Epithelial cell of proximal tubule (primary cell): ENCODE measurements around the gene ZYG11B. TPM values are rescaled to one million over a fixed set of nuclear protein-coding genes. Genes with fewer than 3 reads are reported as not detected.
"Not testable (repeated sequence)": the region's sequence is repeated elsewhere in the genome, so short reads cannot be mapped to it uniquely, and the experiment has no call there.

Experiments
- DNase-seq: peaks from one replicate; pipeline ENCODE4 v3.0.0-alpha.2; 2011; ENCODE audit warnings: low read depth
- H3K4me3 ChIP-seq: 2 replicates; pipeline ENCODE4 v1.5.1; 2011; ENCODE audit warnings: low read depth, mild to moderate bottlenecking, low read length
- total RNA-seq: library from RNA; depleted of rRNA; stranded (reverse); fragments of >200 nt; gene quantifications from 2 replicates; pipeline ENCODE4 v1.2.3, GENCODE V29; 2015
- TF ChIP-seq, protein P1 (sequence below): conservative IDR thresholded peaks from 2 replicates; pipeline ENCODE4 v1.5.1; 2012; ENCODE audit warnings: low read depth, mild to moderate bottlenecking, low read length

Gene ZYG11B
- total RNA-seq, 1 donor from 2014 or later = 17.9 TPM

DNA sequence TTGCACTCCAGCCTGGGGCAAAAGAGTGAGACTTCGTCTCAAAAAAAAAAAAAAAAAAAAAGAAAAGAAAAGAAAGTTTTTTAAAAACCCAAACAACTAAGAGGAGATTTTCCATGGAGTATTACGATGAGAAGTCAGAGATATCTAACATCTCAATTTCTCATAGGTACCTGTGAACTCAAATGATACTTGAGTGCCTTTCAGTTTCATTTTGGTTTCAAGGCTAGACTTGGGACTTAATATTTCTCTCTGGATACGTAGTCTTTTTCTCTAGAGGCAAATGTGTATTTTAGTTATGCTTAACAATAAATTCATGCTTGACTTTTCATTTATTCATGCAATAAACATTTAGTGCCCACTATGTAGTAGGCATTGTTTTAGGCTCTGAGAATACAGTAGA, 15.0 kb downstream of the ZYG11B start:
- H3K4me3 ChIP-seq = no peak overlapping the region
- no peak for DNase-seq
- TF ChIP-seq, protein P1, sequence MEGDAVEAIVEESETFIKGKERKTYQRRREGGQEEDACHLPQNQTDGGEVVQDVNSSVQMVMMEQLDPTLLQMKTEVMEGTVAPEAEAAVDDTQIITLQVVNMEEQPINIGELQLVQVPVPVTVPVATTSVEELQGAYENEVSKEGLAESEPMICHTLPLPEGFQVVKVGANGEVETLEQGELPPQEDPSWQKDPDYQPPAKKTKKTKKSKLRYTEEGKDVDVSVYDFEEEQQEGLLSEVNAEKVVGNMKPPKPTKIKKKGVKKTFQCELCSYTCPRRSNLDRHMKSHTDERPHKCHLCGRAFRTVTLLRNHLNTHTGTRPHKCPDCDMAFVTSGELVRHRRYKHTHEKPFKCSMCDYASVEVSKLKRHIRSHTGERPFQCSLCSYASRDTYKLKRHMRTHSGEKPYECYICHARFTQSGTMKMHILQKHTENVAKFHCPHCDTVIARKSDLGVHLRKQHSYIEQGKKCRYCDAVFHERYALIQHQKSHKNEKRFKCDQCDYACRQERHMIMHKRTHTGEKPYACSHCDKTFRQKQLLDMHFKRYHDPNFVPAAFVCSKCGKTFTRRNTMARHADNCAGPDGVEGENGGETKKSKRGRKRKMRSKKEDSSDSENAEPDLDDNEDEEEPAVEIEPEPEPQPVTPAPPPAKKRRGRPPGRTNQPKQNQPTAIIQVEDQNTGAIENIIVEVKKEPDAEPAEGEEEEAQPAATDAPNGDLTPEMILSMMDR = no peak

DNA sequence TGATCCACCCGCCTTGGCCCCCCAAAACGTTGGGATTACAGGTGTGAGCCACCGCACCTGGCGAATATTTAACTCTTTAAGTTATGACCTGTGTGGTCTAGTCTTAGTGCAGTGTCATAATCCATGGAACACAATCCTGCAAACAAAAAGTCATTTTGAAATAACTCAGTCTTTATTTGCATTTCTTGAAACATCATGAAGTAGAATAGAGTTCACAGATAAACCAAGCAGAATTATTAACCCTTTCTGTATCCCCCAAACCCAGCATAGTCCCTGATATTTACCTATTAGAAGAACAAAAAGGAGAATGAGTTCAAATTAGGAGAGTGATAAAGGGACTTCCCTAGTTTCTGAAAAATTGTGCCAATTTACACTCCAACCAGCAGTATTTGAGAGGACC, 19.9 kb downstream of the ZYG11B start:
- no peak overlapping the region for H3K4me3 ChIP-seq
- TF ChIP-seq, protein P1 = no peak
- DNase-seq = no peak

DNA sequence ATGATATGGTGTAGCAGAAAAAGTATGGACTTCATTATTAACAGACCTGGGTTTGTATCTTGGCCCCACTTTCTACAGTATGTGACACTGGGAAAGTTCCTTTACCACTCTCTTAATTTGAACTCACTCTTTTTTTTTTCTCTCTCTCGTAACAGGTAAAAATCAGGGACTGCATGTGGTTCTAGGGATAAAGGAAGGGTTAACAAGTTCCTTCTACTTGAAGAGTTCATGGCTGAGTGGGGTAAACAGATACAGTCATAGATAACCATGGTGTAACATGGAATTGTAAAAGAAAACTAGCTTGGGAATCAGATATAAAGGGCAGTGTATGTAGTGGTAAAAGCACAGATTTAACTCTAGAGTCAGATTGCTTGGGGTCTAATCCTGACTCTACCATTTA, 21.2 kb downstream of the ZYG11B start:
- TF ChIP-seq, protein P1 = no peak
- DNase-seq = no peak
- no peak overlapping the region for H3K4me3 ChIP-seq

DNA sequence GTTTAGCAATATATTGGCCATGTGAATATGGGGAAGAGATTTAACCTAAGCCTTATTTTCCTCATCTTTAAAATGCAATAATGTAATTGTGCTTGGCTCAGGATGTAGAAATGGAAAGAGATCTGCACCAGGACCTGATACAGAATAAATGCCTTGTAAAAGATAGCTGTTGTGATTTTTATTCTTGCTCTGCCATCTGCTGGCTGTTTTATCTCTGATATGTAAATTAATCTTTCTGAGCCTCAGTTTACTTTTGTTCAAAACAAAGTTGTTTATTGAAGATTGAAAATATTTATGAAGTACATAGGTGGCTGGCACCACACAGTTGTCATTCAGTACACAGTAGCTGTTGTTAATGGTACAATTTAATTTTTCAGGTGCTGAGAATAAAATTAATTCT, 21.9 kb downstream of the ZYG11B start:
- no peak for DNase-seq
- H3K4me3 ChIP-seq = no peak overlapping the region
- TF ChIP-seq, protein P1 = peak; percentile 45

DNA sequence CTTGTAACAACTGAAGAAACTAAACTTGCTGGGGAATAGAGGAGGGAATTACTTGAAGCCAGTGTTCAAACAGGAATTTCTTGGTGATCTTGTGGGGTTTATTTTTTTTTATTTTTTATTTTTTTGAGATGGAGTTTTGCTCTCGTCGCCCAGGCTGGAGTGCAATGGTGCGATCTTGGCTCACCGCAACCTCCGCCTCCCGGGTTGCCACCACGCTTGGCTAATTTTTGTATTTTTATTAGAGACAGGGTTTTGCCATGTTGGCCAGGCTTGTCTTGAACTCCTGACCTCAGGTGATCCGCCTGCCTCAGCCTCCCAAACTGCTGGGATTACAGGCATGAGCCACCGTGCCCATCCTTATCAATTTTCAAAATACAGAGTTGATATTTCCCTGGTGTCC, 23.2 kb downstream of the ZYG11B start:
- H3K4me3 ChIP-seq, DNase-seq: not testable (repeated sequence)

DNA sequence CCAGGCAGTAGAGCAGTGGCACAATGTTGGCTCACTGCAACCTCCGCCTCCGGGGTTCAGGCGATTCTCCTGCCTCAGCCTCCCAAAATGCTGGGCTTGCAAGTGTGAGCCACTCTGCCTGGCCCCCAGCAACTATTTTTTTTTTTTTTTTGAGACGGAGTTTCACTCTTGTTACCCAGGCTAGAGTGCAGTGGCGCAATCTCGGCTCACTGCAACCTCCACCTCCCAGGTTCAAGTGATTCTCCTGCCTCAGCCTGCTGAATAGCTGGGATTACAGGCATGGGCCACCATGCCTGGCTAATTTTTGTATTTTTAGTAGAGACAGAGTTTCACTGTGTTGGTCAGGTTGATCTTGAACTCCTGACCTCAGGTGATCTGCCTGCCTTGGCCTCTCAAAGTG, 23.9 kb downstream of the ZYG11B start:
- not testable (repeated sequence) for DNase-seq, H3K4me3 ChIP-seq

DNA sequence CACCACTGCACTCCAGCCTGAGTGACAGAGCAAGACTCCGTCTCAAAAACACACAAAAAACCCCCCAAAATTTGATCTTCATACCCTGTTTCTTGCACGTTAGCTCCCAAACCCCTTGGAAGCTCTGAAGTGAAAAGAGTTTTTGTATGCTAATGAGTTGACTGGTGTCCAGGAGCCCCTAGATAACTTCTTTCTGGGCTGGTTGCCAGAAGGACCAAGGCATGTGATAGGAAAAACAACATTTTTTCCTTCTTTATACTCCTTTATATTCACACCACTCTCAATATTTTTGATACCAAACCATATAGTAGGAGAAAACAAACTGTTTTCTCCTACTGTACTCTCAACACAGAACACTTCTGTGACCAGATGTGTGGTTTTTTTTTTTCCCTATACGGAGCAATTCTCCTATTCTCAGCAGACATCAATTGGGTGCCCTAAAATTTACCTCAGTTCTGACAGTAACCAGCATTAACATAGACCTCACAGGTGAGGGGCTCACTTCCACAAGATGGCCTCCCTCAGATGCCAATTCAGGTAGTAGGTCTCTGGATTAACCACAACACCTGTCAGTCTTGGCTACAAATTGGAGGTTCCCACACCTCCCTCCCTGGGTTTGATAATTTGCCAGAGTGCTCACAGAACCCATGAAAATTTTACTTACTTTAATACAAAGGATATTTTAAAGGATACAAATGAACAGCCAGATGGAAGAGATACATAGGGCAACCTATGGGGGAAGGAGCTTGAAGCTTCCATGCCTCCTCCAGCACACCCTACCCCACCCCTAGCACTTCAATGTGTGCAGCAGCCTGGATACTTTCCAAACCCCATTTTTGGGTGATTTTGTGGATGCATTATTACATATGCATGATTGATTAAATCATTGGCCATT, 25.6 kb downstream of the ZYG11B start:
- H3K4me3 ChIP-seq = no peak overlapping the region
- TF ChIP-seq, protein P1 = no peak
- DNase-seq = no peak

DNA sequence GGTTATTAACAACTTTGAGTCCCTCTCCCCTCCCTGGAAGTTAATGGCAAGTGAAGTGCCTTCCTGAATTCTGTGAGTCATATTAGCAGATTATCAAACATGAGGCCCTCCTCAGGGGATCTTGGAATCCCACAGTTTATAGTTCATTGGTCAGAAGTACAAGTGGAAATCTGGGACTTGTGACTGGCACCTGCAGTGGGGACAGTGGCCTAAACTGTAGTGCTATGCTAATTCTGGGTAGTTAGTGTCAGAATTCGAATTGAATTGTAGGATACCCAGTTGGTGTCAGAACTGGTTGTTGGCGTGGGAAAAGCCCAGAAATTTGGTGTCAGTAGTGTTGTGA, 26.2 kb downstream of the ZYG11B start:
- TF ChIP-seq, protein P1 = no peak
- H3K4me3 ChIP-seq = no peak overlapping the region
- DNase-seq = no peak
